HEK293 (cell line): ENCODE results near the gene MEIKIN.

Experiments
- CTCF ChIA-PET: fragments of 350-600 bp; formaldehyde crosslinking; extraction: SDS; loops from one replicate; lab custom pipeline; 2021; ENCODE audit warnings: antibody characterized with exemption; lab: Yijun Ruan, JAX
- POLR2A ChIA-PET: fragments of 300-600 bp; formaldehyde crosslinking; extraction: SDS; loops from one replicate; lab custom pipeline; 2020; ENCODE audit warnings: antibody characterized with exemption, inconsistent platforms; lab: Yijun Ruan, JAX
- H3K27ac ChIP-seq: fragments of 200-500 bp; sonication (Bioruptor generic); 2 replicates; pipeline ENCODE4 v1.5.1; 2014; ENCODE audit warnings: low read depth, low read length, control low read depth, inconsistent platforms; ENCODE audit errors: extremely low read depth
- H3K36me3 ChIP-seq, 2 experiments: fragments of 200-500 bp in 1 of 2; sonication (Bioruptor generic) in 1 of 2; 1 replicate in 1 of 2; 2 replicates in 1 of 2; pipeline ENCODE4 v1.5.1; 2014 to 2017; ENCODE audit warnings: inconsistent platforms in 2 of 2, low read length in 2 of 2; ENCODE audit not compliant: control insufficient read depth in 2 of 2, insufficient read depth in 1 of 2
- H3K4me1 ChIP-seq: fragments of 200-500 bp; sonication (Bioruptor generic); 2 replicates; pipeline ENCODE4 v1.5.1; 2014; ENCODE audit warnings: mild to moderate bottlenecking, low read length, inconsistent platforms; ENCODE audit not compliant: control insufficient read depth, insufficient read depth
- H3K4me3 ChIP-seq: 2 replicates; pipeline ENCODE4 v1.5.1; 2011; ENCODE audit warnings: low read depth, mild to moderate bottlenecking, control low read depth, low read length, moderate library complexity
- H3K9me3 ChIP-seq: fragments of 200-500 bp; sonication (Bioruptor generic); 2 replicates; pipeline ENCODE4 v1.5.1; 2014; ENCODE audit warnings: low read depth, low read length, inconsistent platforms; ENCODE audit not compliant: control insufficient read depth, insufficient read depth
- HOXC10 ChIP-seq: sonication (generic); formaldehyde crosslinking; IDR thresholded peaks from 2 replicates; pipeline ENCODE4 v1.8.1; 2023; ENCODE audit warnings: mild to moderate bottlenecking, missing genetic modification reagents
- KLF8 ChIP-seq: fragments of 450-650 bp; formaldehyde crosslinking; IDR thresholded peaks from 2 replicates; pipeline ENCODE4 v1.5.1; 2016; ENCODE audit warnings: missing biosample characterization, missing genetic modification characterization
- SP7 ChIP-seq: fragments of 450-650 bp; formaldehyde crosslinking; IDR thresholded peaks from 2 replicates; pipeline ENCODE4 v1.5.1; 2016; ENCODE audit warnings: missing biosample characterization, missing genetic modification characterization
- ZBTB21 ChIP-seq: fragments of 450-650 bp; formaldehyde crosslinking; IDR thresholded peaks from 2 replicates; pipeline ENCODE4 v1.5.1; 2017; ENCODE audit warnings: missing biosample characterization, missing genetic modification characterization
- ZFHX2 ChIP-seq: fragments of 450-650 bp; formaldehyde crosslinking; conservative IDR thresholded peaks from 2 replicates; pipeline ENCODE4 v1.5.1; 2016; ENCODE audit warnings: missing biosample characterization, missing genetic modification characterization
- ZNF169 ChIP-seq: fragments of 450-650 bp; formaldehyde crosslinking; IDR thresholded peaks from 2 replicates; pipeline ENCODE4 v1.5.1; 2016; ENCODE audit warnings: missing biosample characterization, missing genetic modification characterization
- ZNF366 ChIP-seq: fragments of 450-650 bp; formaldehyde crosslinking; conservative IDR thresholded peaks from 2 replicates; pipeline ENCODE4 v1.5.1; 2016; ENCODE audit warnings: missing biosample characterization, missing genetic modification characterization
- ZNF433 ChIP-seq: fragments of 450-650 bp; formaldehyde crosslinking; IDR thresholded peaks from 2 replicates; pipeline ENCODE4 v1.5.1; 2016; ENCODE audit warnings: missing biosample characterization, missing genetic modification characterization, low read depth
- ZNF585B ChIP-seq: fragments of 450-650 bp; formaldehyde crosslinking; IDR thresholded peaks from 2 replicates; pipeline ENCODE4 v1.5.1; 2016; ENCODE audit warnings: missing biosample characterization, missing genetic modification characterization
- ZNF610 ChIP-seq: fragments of 450-650 bp; formaldehyde crosslinking; IDR thresholded peaks from 2 replicates; pipeline ENCODE4 v1.5.1; 2016; ENCODE audit warnings: missing biosample characterization, missing genetic modification characterization, borderline replicate concordance
- ZSCAN23 ChIP-seq: fragments of 450-650 bp; formaldehyde crosslinking; IDR thresholded peaks from 2 replicates; pipeline ENCODE4 v1.5.1; 2016; ENCODE audit warnings: missing biosample characterization, missing genetic modification characterization
- TF ChIP-seq, protein P1 (sequence below): fragments of 450-650 bp; formaldehyde crosslinking; IDR thresholded peaks from 2 replicates; pipeline ENCODE4 v1.5.1; 2017; ENCODE audit warnings: missing biosample characterization, mild to moderate bottlenecking, missing genetic modification characterization, moderate library complexity
- TF ChIP-seq, protein P2 (sequence below): fragments of 450-650 bp; formaldehyde crosslinking; IDR thresholded peaks from 2 replicates; pipeline ENCODE4 v1.5.1; 2016; ENCODE audit warnings: missing biosample characterization, missing genetic modification characterization
- TF ChIP-seq, protein P3 (sequence below): fragments of 450-650 bp; formaldehyde crosslinking; IDR thresholded peaks from 2 replicates; pipeline ENCODE4 v1.5.1; 2016; ENCODE audit warnings: missing biosample characterization, missing genetic modification characterization
- TF ChIP-seq, protein P4 (sequence below): fragments of 450-650 bp; formaldehyde crosslinking; IDR thresholded peaks from 2 replicates; pipeline ENCODE4 v1.5.1; 2016; ENCODE audit warnings: missing biosample characterization, missing genetic modification characterization
- TF ChIP-seq, protein P5 (sequence below): fragments of 450-650 bp; formaldehyde crosslinking; IDR thresholded peaks from 2 replicates; pipeline ENCODE4 v1.5.1; 2016; ENCODE audit warnings: missing biosample characterization, missing genetic modification characterization
- TF ChIP-seq, protein P6 (sequence below): fragments of 450-650 bp; formaldehyde crosslinking; IDR thresholded peaks from 2 replicates; pipeline ENCODE4 v1.5.1; 2016; ENCODE audit warnings: missing biosample characterization, missing genetic modification characterization
- TF ChIP-seq, protein P7 (sequence below): fragments of 450-650 bp; formaldehyde crosslinking; IDR thresholded peaks from 2 replicates; pipeline ENCODE4 v1.5.1; 2016; ENCODE audit warnings: missing biosample characterization, missing genetic modification characterization, borderline replicate concordance
- TF ChIP-seq, protein P8 (sequence below): fragments of 450-650 bp; formaldehyde crosslinking; IDR thresholded peaks from 2 replicates; pipeline ENCODE4 v1.5.1; 2016; ENCODE audit warnings: missing biosample characterization, missing genetic modification characterization

Gene MEIKIN

DNA sequence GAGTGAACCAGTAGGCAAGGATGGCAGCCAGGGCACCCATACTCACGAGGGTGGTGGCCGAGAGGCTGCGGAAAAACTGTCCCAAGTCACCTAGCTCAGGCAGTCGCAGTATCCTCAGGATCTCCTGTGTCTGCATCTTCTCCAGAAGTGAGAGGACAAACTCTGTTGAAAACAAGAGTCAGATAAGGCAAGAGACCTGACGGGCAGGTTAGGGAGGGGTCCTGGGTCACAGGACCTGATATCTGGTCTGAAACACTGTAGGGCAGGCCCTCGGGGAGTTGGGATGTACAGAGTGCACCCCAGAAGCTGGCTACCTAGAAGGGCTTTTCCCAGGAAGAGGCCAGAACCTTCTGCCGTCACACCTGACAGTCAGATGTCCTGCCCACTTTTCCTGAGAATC lies 48.6 kb upstream of the MEIKIN start (continued):
- TF ChIP-seq, protein P1, sequence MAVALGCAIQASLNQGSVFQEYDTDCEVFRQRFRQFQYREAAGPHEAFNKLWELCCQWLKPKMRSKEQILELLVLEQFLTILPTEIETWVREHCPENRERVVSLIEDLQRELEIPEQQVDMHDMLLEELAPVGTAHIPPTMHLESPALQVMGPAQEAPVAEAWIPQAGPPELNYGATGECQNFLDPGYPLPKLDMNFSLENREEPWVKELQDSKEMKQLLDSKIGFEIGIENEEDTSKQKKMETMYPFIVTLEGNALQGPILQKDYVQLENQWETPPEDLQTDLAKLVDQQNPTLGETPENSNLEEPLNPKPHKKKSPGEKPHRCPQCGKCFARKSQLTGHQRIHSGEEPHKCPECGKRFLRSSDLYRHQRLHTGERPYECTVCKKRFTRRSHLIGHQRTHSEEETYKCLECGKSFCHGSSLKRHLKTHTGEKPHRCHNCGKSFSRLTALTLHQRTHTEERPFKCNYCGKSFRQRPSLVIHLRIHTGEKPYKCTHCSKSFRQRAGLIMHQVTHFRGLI (tag by site-specific recombination): no peak
- TF ChIP-seq SP7 (tag by site-specific recombination): no peak
- no peak for TF ChIP-seq ZNF366
- no peak for TF ChIP-seq ZSCAN23 (tag by site-specific recombination)
- TF ChIP-seq ZFHX2 (tag by site-specific recombination): no peak
- TF ChIP-seq ZNF610 (tag by site-specific recombination): no peak
- TF ChIP-seq, all 188 proteins: peak for 0

DNA sequence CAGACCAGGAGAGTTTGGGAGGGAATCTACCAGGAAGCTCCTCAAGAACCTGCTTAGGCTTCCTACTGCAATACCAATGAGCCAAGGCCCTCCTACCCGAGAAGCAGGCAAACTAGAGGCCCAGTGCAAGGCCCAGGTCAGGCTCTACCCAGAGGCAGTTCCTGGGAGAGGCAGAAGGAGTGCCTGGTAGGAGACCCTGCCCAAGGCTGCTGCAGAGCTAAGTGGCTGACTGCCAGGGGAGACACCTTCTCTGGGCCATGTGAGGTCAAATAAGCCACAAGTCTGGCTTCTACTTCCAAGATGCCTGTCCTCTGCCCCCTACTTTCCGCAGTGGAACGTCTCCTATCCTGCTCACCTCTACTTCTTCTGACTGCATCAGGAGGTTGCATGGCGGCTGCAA lies 48.2 kb upstream of the MEIKIN start:
- Histone ChIP-seq H3K36me3 (no peaks in the 10 kb centered on the region), H3K27ac (no peak overlapping the region), H3K4me3 (no peak overlapping the region), H3K4me1 (no peaks in the 10 kb centered on the region), H3K9me3 (no peaks in the 10 kb centered on the region)
- ChIA-PET POLR2A (interaction anchor here (0.6 kb wide), 1 partner anchor 351 kb away, joined by 8 read pairs; no protein-coding TSS in a partner anchor), CTCF (interaction anchor here (0.9 kb wide), 1 partner anchor 14 kb away, joined by 4 read pairs; no protein-coding TSS in a partner anchor)
- no peak for TF ChIP-seq ZNF585B (tag by site-specific recombination)
- TF ChIP-seq ZFHX2 (tag by site-specific recombination): no peak
- TF ChIP-seq ZNF169 (tag by site-specific recombination): no peak
- TF ChIP-seq ZSCAN23 (tag by site-specific recombination): no peak
- TF ChIP-seq KLF8 (tag by site-specific recombination): no peak
- TF ChIP-seq ZNF433 (tag by site-specific recombination): no peak
- no peak for TF ChIP-seq ZNF366
- TF ChIP-seq, protein P2, sequence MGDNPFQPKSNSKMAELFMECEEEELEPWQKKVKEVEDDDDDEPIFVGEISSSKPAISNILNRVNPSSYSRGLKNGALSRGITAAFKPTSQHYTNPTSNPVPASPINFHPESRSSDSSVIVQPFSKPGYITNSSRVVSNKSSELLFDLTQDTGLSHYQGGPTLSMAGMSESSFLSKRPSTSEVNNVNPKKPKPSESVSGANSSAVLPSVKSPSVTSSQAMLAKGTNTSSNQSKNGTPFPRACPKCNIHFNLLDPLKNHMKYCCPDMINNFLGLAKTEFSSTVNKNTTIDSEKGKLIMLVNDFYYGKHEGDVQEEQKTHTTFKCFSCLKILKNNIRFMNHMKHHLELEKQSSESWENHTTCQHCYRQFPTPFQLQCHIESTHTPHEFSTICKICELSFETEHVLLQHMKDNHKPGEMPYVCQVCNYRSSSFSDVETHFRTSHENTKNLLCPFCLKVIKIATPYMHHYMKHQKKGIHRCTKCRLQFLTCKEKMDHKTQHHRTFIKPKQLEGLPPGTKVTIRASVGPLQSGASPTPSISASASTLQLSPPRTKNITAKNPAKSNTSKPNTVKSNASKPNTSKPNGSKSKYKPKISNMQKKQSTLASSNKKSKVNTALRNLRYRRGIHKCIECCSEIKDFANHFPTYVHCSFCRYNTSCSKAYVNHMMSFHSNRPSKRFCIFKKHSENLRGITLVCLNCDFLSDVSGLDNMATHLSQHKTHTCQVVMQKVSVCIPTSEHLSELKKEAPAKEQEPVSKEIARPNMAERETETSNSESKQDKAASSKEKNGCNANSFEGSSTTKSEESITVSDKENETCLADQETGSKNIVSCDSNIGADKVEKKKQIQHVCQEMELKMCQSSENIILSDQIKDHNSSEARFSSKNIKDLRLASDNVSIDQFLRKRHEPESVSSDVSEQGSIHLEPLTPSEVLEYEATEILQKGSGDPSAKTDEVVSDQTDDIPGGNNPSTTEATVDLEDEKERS: no peak
- TF ChIP-seq, protein P3, sequence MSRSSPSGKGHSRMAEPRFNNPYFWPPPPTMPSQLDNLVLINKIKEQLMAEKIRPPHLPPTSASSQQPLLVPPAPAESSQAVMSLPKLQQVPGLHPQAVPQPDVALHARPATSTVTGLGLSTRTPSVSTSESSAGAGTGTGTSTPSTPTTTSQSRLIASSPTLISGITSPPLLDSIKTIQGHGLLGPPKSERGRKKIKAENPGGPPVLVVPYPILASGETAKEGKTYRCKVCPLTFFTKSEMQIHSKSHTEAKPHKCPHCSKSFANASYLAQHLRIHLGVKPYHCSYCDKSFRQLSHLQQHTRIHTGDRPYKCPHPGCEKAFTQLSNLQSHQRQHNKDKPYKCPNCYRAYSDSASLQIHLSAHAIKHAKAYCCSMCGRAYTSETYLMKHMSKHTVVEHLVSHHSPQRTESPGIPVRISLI (tag by site-specific recombination): no peak
- TF ChIP-seq, protein P4, sequence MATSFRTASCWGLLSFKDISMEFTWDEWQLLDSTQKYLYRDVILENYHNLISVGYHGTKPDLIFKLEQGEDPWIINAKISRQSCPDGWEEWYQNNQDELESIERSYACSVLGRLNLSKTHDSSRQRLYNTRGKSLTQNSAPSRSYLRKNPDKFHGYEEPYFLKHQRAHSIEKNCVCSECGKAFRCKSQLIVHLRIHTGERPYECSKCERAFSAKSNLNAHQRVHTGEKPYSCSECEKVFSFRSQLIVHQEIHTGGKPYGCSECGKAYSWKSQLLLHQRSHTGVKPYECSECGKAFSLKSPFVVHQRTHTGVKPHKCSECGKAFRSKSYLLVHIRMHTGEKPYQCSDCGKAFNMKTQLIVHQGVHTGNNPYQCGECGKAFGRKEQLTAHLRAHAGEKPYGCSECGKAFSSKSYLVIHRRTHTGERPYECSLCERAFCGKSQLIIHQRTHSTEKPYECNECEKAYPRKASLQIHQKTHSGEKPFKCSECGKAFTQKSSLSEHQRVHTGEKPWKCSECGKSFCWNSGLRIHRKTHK: no peak
- no peak for TF ChIP-seq HOXC10 (CRISPR knock-in tag)
- TF ChIP-seq, protein P5, sequence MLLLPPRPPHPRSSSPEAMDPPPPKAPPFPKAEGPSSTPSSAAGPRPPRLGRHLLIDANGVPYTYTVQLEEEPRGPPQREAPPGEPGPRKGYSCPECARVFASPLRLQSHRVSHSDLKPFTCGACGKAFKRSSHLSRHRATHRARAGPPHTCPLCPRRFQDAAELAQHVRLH (tag by site-specific recombination): no peak
- TF ChIP-seq, protein P6, sequence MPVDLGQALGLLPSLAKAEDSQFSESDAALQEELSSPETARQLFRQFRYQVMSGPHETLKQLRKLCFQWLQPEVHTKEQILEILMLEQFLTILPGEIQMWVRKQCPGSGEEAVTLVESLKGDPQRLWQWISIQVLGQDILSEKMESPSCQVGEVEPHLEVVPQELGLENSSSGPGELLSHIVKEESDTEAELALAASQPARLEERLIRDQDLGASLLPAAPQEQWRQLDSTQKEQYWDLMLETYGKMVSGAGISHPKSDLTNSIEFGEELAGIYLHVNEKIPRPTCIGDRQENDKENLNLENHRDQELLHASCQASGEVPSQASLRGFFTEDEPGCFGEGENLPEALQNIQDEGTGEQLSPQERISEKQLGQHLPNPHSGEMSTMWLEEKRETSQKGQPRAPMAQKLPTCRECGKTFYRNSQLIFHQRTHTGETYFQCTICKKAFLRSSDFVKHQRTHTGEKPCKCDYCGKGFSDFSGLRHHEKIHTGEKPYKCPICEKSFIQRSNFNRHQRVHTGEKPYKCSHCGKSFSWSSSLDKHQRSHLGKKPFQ (tag by site-specific recombination): no peak
- TF ChIP-seq ZBTB21 (tag by site-specific recombination): no peak
- TF ChIP-seq, protein P7, sequence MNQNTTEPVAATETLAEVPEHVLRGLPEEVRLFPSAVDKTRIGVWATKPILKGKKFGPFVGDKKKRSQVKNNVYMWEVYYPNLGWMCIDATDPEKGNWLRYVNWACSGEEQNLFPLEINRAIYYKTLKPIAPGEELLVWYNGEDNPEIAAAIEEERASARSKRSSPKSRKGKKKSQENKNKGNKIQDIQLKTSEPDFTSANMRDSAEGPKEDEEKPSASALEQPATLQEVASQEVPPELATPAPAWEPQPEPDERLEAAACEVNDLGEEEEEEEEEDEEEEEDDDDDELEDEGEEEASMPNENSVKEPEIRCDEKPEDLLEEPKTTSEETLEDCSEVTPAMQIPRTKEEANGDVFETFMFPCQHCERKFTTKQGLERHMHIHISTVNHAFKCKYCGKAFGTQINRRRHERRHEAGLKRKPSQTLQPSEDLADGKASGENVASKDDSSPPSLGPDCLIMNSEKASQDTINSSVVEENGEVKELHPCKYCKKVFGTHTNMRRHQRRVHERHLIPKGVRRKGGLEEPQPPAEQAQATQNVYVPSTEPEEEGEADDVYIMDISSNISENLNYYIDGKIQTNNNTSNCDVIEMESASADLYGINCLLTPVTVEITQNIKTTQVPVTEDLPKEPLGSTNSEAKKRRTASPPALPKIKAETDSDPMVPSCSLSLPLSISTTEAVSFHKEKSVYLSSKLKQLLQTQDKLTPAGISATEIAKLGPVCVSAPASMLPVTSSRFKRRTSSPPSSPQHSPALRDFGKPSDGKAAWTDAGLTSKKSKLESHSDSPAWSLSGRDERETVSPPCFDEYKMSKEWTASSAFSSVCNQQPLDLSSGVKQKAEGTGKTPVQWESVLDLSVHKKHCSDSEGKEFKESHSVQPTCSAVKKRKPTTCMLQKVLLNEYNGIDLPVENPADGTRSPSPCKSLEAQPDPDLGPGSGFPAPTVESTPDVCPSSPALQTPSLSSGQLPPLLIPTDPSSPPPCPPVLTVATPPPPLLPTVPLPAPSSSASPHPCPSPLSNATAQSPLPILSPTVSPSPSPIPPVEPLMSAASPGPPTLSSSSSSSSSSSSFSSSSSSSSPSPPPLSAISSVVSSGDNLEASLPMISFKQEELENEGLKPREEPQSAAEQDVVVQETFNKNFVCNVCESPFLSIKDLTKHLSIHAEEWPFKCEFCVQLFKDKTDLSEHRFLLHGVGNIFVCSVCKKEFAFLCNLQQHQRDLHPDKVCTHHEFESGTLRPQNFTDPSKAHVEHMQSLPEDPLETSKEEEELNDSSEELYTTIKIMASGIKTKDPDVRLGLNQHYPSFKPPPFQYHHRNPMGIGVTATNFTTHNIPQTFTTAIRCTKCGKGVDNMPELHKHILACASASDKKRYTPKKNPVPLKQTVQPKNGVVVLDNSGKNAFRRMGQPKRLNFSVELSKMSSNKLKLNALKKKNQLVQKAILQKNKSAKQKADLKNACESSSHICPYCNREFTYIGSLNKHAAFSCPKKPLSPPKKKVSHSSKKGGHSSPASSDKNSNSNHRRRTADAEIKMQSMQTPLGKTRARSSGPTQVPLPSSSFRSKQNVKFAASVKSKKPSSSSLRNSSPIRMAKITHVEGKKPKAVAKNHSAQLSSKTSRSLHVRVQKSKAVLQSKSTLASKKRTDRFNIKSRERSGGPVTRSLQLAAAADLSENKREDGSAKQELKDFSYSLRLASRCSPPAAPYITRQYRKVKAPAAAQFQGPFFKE (tag by site-specific recombination): no peak
- TF ChIP-seq, protein P8, sequence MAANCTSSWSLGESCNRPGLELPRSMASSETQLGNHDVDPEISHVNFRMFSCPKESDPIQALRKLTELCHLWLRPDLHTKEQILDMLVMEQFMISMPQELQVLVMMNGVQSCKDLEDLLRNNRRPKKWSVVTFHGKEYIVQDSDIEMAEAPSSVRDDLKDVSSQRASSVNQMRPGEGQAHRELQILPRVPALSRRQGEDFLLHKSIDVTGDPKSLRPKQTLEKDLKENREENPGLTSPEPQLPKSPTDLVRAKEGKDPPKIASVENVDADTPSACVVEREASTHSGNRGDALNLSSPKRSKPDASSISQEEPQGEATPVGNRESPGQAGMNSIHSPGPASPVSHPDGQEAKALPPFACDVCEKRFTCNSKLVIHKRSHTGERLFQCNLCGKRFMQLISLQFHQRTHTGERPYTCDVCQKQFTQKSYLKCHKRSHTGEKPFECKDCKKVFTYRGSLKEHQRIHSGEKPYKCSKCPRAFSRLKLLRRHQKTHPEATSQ (tag by site-specific recombination): no peak
